Testis (tissue), 2 donors: ENCODE data around the gene FOXRED1.

Source experiments
- CTCF ChIP-seq, 3 experiments: fragments of 450-650 bp in 2 of 3; fragments of 200-600 bp in 1 of 3; sonication (generic) in 1 of 3; IDR thresholded peaks; one replicate each; pipeline ENCODE4 v1.5.1; 2016 to 2019; ENCODE audit warnings: antibody characterized with exemption in 3 of 3, mild to moderate bottlenecking in 2 of 3, moderate library complexity in 1 of 3
- POLR2A ChIP-seq: fragments of 450-650 bp; IDR thresholded peaks from one replicate; pipeline ENCODE4 v1.6.1; 2017; ENCODE audit warnings: antibody characterized with exemption, mild to moderate bottlenecking, moderate library complexity

GRCh38 chr11:126279191-126279590 is 10.2 kb downstream of the FOXRED1 start:
- TF ChIP-seq CTCF (IDR thresholded peaks at IDR 0.05) (no peak), POLR2A (no peak)
